Stimulated activated CD4-positive, alpha-beta T cell treated with anti-CD3 and anti-CD28 coated beads, Interleukin-1b, Interleukin-23, amount 100 ng/mL, for 48 hours (primary cell): ENCODE measurements around the gene MEF2C.

Experiments used
- DNase-seq: peaks from one replicate; pipeline ENCODE4 v3.0.0-alpha.2; 2020

The MEF2C gene

DNA sequence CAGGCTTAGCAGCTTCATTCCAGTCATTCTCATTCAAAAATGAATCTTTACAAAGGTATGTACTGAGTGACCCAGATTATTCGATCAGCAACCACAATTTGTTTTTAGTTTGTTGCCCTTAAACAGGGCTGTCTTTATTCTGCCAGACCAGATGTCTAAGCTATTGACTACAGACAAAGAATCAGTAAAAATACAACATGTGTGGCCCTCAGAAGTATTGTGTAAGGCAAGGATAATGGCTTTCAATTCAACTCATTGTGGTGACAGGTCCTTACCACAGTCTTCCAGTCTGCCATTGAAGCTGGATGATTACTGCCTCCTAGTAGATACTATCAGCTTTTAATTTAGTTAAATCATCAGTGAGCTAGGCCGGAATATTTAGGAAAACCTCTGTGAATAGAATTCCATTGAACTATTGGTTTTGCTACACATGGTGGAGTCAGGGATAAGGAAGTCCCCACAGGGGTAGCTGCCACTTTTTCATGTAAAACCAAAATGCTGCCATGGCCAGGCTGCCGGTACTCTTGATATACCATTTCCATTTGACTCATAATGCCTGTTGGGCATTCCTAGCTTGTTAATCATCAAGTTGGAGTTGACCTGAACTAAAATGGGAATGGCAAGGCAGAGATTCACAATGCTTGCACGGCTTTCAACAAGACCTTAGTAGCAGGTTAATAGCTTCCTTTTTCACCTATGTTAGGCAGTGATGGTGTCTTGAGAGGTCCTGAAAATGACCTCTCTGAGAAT, 175.6 kb downstream of the MEF2C start:
- no peak for DNase-seq

GRCh38 chr5:88702332-88702731, 180.7 kb downstream of the MEF2C start:
- no peak for DNase-seq

- DNase-seq, result no peak
Observed at GRCh38 chr5:88700121-88700520, 182.9 kb downstream of the MEF2C start.

DNA sequence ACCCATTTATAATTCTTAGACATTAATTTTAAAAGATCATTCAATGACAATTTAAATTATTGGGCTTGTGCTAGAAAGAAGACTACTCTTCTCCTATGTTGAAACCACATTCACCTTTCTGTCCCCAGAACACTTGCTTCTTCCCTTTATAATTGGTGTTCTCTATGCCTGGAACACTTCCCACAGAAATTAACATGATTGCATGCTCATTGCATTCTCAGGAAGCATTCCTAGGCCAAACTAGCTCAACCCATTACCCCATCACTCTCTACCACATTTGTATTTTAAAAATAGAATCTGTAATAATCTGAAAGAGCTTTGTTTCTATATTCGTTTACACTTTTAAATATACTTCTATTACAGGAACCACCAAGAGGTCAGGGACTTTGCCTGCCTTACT, 184.7 kb downstream of the MEF2C start:
- DNase-seq, result no peak

- DNase-seq, result no peak
Observed at GRCh38 chr5:88696466-88696865, 186.5 kb downstream of the MEF2C start.

- no peak for DNase-seq
Observed at GRCh38 chr5:88695931-88696330, 187.1 kb downstream of the MEF2C start.

DNA sequence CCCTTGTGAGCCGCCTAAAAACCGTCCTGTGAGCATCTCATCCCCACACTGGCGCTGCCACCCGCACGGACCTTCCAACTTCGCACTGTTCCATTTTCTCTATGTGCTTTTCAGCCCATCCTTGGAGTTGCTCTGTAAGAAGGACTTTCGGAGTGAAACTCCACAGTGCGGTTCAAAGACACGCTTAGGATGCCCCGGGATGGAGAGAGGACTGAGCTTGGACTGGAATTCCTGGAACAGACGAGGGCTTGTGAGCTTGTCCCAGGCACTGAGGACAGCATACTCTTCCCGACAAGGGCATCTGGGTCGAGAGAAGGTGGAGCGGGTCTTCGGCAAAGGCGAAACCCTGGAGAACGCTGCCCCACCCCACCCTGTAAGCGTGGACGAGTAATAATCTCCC, 187.8 kb downstream of the MEF2C start:
- no peak for DNase-seq

DNA sequence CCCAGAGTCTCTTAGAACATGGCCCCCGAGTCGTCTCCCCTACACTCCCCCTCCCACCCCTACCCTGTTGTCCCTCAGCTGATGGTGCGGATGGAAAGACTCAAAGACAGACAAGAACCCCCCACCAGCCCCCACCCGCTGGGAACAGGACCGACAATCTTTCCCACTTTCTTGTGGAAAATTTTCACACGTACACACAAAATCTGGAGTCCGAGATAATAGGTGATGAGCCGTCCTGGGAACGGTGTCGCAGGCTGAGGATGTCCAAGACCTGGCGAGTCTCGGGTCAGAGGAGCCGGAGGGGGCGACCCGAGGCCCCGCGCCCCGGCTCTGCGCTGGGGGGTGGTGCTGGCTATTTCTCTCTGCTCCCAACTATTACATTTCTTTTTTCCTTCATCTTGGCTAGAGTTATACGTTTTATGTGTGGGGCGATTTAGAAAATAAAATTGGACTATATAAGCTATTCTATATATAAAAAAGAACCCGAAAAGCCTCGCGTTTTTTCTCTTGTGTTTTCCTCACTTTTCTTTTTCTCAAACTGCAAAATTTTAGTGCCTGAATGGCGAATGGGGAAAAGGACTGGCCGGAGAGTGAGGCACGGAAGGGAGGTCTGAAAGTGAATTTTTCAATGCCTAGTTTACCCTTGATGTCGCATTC, 188.8 kb downstream of the MEF2C start:
- no peak for DNase-seq

DNA sequence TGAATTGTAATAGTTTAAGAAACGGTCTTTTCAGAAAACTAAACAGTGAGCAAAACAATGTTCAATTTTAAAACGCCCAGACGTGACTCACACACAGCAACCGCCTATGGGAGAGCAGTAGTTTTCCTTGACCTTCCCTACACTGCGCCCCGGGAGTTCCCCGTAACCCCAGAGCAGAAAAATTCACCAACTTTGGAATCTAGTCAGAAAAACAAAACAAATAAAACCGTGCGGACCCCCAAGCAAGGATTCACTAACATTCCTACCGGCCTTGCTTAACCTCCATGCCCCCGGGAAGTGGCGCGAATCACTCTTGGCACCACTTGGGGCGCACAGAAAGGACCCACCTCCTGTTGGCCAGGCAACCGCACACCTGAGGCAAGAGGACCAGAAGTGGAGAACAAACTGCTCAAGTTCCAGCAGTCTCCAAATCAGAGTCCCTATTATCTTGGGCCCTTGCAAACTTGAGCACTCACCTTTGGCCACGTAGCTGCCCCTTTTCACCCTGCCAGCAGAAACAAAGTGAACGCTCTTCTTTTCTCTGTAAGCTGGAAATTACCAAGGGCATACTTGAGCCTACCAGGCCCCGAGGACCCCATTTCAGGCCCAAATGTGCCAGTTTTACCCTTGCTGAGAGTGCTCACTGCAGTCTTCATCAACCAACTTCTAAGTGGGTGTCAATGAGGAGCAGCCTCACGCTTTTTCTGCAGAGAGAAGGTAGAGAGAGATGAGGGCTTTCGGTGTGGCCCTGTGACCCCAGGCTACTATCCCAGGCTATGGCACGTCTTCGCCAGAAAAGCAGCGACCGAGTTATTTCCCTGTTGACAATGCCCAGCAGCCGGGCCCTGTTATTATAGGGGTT, 189.7 kb downstream of the MEF2C start:
- no peak for DNase-seq

GRCh38 chr5:88691945-88692868, 190.8 kb downstream of the MEF2C start:
- no peak for DNase-seq

DNA sequence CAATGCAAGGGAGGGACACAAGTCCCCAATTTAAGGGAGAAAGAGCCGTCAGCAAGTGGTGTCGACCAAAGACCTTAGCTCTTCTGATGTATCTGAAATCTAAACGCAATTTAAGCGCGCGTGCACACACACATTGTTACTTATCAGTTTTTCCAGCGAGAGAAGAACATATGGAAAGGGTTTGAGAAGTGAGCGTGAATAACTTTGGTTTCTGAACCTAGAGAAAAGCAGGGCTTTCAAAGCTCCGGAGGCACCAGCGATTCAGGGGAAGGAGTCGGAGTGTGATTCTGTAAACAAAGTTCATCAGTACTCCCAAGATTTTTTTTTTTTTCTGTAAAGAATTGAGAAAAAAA, 191.8 kb downstream of the MEF2C start:
- no peak for DNase-seq

DNA sequence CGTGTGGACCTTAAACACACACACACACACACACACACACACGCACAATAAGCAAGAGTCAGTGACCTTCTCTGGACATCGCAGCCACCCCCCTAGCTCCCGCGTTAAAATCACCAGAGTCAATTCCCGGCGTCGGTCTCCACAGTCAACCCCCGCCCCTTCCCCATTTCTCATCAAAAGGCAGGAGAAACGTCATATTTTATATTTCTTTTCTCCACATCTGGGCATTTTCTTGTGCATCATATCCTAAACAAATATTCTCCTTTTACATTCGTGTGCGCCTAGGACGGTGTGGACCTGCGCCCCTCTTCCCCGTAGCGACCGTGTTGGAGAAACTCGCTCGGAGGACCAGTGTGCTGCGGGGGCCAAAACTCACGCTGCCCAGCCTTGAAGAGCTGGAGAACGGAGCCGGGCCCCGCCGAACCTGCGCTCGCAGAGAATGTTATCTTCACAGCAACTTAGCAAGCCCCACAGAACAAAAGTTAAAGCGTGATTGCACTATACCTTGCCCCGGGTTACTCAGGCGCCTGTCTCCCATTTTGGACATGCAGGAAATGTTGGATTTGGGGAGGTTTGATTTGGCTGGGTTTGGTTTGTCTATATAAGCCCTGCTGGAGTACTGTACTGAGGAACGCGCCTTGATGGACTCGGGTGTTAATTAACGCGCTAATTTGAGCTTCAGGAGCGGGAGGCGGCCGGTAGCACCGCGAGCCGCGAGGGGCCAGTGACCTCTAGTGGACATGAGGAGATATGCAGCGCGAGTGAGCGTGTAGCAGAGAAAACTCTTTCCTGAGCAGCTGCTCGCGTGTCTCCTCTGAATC, 192.4 kb downstream of the MEF2C start:
- DNase-seq, result peak; percentile 69

- no peak for DNase-seq
Observed at GRCh38 chr5:88689668-88690408, 193.1 kb downstream of the MEF2C start.

GRCh38 chr5:88688984-88689667, 193.9 kb downstream of the MEF2C start:
- no peak for DNase-seq

DNA sequence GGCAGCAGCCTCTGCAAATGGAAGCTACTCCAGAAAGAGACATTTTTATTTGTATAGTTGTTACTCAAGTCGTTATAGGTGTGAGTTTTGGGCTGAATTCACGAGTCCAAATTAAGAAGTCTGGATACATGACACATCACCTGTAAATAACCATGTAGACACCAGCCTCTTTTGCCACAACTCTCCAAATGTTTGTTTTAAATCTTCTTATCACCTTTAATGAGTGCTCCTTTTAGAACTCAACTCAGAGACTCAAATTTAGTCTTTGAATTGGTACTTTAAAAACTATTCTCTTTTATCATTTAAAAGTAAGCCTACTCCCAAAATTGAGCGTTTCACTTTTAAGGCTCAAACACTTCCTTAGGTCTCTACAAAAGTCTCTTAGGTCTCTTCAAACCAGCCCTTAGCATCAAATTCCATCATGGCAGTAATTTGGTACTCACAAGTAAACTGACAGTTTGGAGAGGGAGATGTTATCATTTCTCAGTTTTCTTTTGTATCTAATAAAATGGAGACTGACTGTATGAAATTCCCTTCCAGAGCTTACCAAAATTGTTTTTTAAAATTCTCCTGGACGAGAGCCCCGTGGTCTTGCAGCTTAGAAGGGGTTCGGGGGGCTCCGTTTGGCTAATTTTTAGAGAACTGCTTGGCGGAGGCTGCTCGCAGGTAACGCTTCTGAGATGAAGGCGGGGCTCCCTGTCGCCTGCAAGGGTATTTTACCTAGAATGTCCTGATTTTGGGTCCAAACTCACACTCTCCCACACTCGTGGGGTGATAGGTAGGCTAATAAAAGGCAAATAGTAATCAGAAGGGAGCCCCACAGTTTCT, 194.6 kb downstream of the MEF2C start:
- DNase-seq, result no peak

DNA sequence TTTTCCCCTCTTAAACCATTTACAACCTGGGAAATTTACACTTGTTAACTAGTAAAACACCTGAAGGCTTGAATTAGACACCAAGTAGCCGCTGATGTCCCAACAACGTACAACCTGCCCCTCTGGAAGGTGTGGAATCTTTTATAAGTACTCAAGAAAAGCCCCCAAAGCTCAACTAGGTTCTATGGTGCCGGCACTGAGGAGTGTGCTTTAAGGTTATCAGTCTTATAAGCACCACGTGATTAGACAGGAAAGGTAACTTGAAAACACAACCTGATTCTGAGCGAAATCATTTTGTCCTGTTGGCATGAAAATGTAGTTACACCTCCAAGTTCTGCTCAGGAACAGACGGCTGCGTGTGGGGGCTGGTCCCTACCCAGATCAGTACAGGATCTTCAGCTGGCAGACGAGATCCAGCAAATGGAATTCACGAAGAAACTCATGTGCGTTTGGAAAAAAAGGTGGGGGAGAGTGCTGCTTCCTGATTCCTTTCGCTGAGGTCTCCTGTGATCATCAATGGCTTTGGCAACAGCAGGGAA, 195.5 kb downstream of the MEF2C start:
- DNase-seq, result no peak

- DNase-seq, result no peak
Observed at GRCh38 chr5:88686726-88687125, 196.3 kb downstream of the MEF2C start.

GRCh38 chr5:88685591-88686541, 197.1 kb downstream of the MEF2C start:
- DNase-seq, result no peak
